ENCODE results near the gene HNRNPLL.
A peak's percentile ranks its signal among the peaks of the same experiment; 100 is the strongest.
"Not testable (repeated sequence)": the region's sequence is repeated elsewhere in the genome, so short reads cannot be mapped to it uniquely, and the experiment has no call there.

Gene HNRNPLL

DNA sequence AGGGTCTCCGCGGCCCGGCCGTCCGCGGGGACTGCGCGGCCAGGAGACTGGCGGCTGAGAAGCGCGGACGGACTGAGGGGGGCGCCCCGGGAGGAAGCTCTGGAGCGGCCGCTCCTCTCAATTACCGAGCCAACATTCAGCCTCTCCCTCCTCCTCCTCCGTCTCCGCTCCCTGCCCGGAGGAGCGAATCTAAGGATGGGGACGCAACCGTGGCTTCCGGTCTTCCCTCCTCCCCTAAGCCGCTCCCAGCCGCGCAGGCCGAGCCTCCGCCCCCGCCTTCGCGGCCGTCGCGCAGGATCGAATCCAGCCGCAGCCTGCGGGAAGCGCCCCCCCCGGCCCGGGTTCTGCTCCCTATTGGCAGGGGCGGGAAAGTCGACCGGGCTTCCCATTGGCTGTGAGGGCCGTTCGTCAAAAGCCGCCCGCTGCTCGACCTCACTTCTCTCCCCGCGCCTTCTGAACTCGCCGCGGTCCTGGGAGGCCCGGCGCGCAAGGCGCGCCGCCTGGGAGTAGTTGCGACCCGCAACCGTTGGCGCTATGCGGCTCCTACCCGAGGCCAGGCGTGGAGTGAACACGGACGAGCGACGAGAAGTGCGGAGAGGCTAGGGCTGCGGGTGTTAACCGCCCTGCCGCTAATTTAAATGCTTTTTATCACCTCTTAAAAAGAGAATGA, at the start of gene HNRNPLL:
HNRNPLL (minus strand) TSS at position 197 of the 670 bp plus-strand sequence. CDS start 302 bp downstream, outside the sequence.
- DNase-seq (ENCODE audit: low read depth): peak; percentile 94

- no peak for DNase-seq (ENCODE audit: low read depth)
Measured at GRCh38 chr2:38650717-38651116, 48.0 kb upstream of the HNRNPLL start.

- no peak for DNase-seq (ENCODE audit: low read depth)
Measured at GRCh38 chr2:38650012-38650411, 47.3 kb upstream of the HNRNPLL start.

GRCh38 chr2:38649176-38649728, 46.5 kb upstream of the HNRNPLL start:
- no peak for DNase-seq (ENCODE audit: low read depth)

GRCh38 chr2:38648107-38648761, 45.5 kb upstream of the HNRNPLL start:
- DNase-seq (ENCODE audit: low read depth): no peak

DNA sequence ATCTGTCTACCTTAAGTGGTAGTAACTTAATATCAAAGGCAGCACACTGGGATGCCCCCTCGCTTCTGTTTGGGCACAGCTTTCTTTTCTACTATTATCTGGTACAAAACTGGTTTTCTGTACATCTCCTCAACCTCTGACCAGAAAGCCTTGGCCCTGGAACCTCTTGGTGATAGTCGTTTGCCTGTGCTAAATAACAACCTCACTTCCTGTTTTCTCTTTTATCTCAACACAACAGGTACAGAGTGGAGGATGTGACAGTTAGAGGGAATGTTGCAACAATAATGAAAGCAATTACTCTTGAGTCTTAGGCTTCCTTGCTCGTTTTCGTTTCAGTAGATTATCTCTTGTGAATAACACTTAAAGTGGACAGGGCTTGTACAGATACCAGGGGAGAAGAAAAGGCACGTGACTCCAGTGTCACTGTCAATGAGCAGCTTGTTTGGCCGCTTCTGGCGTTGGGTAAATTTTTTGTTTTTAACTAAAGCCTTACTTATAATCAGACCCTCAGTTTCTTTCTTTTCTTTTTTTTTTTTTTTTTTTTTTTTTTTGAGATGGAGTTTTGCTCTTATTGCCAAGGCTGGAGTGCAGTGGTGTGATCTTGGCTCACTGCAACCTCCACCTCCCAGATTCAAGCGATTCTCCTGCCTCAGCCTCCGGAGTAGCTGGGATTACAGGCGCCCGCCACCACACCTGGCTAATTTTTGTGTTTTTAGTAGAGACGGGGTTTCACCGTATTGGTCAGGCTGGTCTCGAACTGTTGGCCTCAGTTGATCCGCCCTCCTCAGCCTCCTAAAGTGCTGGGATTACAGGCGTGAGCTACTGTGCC, 41.2 kb upstream of the HNRNPLL start:
- DNase-seq (ENCODE audit: low read depth): not testable (repeated sequence)

DNA sequence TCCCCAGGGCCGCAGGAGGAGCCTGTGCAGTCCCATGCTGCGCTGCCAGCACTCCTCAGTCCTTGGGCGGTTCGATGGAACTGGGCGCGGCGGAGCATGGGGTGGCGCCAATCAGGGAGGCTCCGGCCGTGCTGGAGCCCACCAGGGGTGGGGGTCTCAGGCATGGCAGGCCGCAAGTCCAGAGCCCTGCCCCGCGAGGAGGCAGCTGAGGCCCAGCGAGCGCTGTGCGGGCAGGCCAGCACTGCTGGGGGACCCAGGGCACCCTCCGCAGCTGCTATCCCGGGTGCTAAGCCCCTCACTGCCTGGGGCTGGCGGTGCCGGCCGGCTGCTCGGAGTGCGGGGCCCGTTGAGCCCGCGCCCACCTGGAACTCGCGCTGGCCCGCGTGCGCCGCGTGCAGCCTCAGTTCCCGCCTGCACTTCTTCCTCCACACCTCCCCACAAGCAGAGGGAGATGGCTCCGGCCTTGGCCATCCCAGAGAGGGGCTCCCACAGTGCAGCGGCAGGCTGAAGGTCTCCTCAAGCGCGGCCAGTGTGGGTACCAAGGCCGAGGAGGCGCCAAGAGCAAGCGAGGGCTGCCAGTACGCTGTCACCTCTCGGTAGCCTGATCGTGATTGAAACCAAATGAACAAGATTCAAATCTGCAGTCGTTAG, 40.4 kb upstream of the HNRNPLL start:
- DNase-seq (ENCODE audit: low read depth): no peak

GRCh38 chr2:38642373-38643017, 39.8 kb upstream of the HNRNPLL start:
- not testable (repeated sequence) for DNase-seq (ENCODE audit: low read depth)

GRCh38 chr2:38636069-38636468, 33.3 kb upstream of the HNRNPLL start:
- DNase-seq (ENCODE audit: low read depth): no peak

DNA sequence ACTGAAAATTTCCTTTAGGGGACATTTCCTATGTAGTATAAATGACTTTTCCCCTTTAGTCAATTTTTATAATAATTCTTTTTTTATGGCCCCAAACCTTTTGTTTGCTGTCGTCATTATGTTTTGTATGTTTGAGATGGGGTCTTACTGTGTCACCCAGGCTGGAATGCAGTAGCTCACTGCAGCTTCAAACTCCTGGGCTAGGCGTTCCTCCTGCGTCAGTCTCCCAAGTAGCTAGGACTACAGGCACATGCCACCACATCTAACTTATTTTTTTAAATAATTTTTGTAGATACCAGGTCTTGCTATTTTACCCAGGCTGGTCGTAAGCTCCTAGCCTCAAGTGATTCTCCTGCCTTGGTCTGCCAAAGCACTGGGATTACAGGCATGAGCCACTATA, 32.4 kb upstream of the HNRNPLL start:
- no peak for DNase-seq (ENCODE audit: low read depth)

DNA sequence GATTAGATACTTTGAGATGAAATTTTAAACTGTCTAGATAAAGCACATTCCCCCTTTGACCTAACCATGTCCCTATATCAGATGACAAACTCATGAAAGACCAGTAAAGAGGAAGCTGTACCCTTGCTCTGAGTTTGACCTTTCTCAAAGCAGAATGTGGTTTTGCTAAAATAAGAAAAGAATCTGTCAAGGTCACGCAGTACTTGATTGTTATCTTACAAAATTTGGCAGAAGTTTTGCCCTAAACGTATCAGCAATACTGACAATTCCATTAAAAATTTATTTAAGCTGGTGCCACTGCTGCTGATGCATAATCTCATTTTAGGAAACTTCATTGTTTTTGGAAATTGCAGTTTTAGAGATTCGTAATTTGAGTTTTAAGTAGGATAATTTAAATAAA, 32.0 kb upstream of the HNRNPLL start:
- no peak for DNase-seq (ENCODE audit: low read depth)

GRCh38 chr2:38633895-38634294, 31.2 kb upstream of the HNRNPLL start:
- DNase-seq (ENCODE audit: low read depth): no peak

- DNase-seq (ENCODE audit: low read depth): no peak
Measured at GRCh38 chr2:38632980-38633379, 30.3 kb upstream of the HNRNPLL start.

- no peak for DNase-seq (ENCODE audit: low read depth)
Measured at GRCh38 chr2:38631976-38632375, 29.2 kb upstream of the HNRNPLL start.

DNA sequence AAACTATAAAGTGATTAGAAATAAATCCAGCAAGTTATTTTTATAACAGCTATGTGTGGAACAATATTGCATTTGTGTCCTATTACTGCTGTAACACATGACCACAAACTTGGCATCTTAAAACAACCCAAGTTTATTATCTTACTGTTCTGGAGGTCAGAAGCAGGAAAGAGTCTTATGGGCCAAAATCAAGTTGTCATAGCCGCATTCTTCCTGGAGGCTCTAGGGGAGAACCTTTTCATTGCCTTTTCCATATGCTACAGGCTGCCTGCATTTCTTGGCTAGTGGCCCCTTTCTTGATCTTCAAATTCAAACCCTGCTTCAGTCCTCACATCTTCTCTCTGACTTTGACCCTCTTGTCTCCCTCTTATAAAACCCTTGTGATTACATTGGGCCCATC, 27.0 kb upstream of the HNRNPLL start:
- no peak for DNase-seq (ENCODE audit: low read depth)

GRCh38 chr2:38627391-38627790, 24.7 kb upstream of the HNRNPLL start:
- no peak for DNase-seq (ENCODE audit: low read depth)

DNA sequence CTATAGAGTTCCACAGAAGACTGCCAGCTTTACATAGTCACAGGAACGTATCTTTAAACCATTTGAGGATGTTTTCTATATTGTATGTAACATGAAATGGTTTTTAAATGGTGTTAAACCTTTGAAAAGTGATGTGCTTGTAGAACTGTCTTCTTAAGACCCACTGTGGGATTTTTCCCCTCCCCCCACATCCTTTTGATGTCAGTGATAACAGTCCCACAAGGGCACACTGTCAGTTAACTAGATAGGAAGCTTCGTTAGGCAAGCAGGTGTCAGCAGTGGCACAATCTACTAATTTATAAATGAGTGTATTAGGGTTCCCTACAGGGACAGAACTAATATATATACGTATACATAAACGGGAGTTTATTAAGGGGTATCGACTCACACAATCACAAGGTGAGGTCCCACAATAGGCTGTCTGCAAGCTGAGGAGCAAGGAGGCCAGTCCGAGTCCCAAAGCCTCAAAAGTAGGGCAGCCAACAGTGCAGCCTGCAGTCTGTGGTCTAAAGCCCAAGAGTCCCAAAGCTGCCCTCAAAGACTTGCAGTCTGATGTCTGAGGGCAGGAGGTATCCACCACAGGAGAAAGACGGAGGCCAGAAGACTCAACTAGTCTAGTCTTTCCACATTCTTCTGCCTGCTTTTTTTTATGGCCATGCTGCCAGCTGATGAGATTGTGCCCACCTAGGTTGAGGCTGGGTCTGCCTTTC, 23.8 kb upstream of the HNRNPLL start:
- DNase-seq (ENCODE audit: low read depth): no peak

DNA sequence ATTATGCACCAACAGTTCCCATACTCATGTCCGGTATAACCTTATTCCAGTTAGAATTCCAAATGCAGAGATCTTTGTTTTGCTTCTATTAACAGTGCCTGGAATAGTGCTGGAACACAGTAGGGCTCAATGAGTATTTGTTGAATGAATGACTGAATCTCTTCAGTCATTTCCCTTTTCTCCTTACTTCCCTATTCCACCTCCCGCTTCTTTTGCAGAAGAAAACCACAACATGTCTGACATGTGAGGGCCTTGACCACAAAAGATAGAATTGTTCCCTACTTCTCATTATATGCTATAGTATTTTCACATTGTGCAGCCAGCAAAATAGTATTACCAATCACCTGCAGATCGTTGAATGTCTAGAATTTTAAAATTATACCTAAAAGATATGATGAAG, 19.5 kb upstream of the HNRNPLL start:
- no peak for DNase-seq (ENCODE audit: low read depth)

- no peak for DNase-seq (ENCODE audit: low read depth)
Measured at GRCh38 chr2:38621018-38621417, 18.3 kb upstream of the HNRNPLL start.

DNA sequence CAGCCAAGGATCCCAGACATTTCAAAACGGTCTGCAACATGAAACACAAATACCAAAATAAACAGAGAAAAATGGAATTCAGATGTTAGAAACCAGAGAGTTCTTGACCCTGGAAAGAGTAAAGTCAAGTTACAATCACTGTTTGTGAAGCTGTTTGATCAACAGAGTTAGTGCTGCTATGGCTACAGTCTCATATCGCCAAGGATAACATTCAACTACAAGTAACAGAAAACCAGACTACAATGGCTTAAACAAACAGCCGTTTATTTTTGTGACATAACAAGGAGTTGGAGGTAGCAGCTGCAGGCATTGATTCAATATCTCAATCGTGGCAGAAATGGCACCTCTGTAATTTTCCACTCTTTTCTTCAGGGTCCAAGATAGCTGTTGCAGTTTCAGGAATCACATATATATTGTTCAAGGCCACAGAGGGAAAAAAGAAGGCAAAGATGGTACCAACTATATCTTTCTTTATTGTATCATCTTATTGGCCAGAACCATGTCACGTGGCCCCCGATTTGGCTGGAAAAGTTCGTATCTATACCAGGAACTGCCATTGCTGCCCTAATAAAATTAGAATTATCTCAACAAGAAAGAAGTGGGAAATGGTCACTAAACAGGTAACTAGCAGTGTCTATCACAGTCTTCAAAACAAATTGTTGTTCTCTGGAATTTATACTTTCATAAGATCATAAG, 17.7 kb upstream of the HNRNPLL start:
- no peak for DNase-seq (ENCODE audit: low read depth)

Measured in stimulated activated CD8-positive, alpha-beta memory T cell treated with anti-CD3 and anti-CD28 coated beads, Interleukin-4, amount 100 ng/mL, for 24 hours (primary cell).